Measurements from ENCODE around the gene SLC2A10. TPM values are rescaled to one million over a fixed set of nuclear protein-coding genes. Genes with fewer than 3 reads are reported as not detected.

The SLC2A10 gene
- total RNA-seq, 1 experiment from 2014 or later: 1.6 TPM

GRCh38 chr20:46677608-46678007, 31.8 kb upstream of the SLC2A10 start:
- in situ Hi-C loops (cut with HindIII; ENCODE audit: low pct_unique_long_range_greater_than_20kb, low sequenced_read_pairs): no loop called here
- Histone ChIP-seq H3K9me3 (ENCODE audit: control insufficient read depth, insufficient read depth, low read depth, low read length) (no peaks in the 10 kb centered on the region), H3K4me1 (ENCODE audit: control insufficient read depth, insufficient read depth, low read length) (no peaks in the 10 kb centered on the region), H3K27ac (ENCODE audit: low read length) (no peak overlapping the region), H3K27me3 (ENCODE audit: control insufficient read depth, insufficient read depth, low read length) (no peaks in the 10 kb centered on the region), H3K36me3 (ENCODE audit: control insufficient read depth, insufficient read depth, low read length) (no peaks in the 10 kb centered on the region), H3K4me3 (ENCODE audit: low read depth in 2 of 2, low read length in 2 of 2) (no peak overlapping the region)
- no peak for DNase-seq (ENCODE audit: low read depth, low spot score)
- intact Hi-C loops (cut with micrococcal nuclease; ENCODE audit: unreplicated experiment): no loop called here
- no peak for ATAC-seq
- BruUV-seq (replicated peaks): no TSS peak
- ChIA-PET POLR2A (interaction anchor here (0.6 kb wide), 1 partner anchor 527 kb away, joined by 5 read pairs; no protein-coding TSS in a partner anchor), CTCF (no interaction called here)
- no peak for TF ChIP-seq REST (IDR thresholded peaks at IDR 0.05; ENCODE audit: insufficient read depth in 1 of 2, low read depth in 2 of 2, low read length in 1 of 2)
- TF ChIP-seq SIN3A (IDR thresholded peaks at IDR 0.05; ENCODE audit: borderline replicate concordance, insufficient read depth, low read depth, low read length): no peak
- TF ChIP-seq TCF7L2 (IDR thresholded peaks at IDR 0.05; ENCODE audit: low read depth, low read length): no peak
- TF ChIP-seq CTCF (IDR thresholded peaks at IDR 0.05): no peak
- TF ChIP-seq POLR2AphosphoS5 (IDR thresholded peaks at IDR 0.05; ENCODE audit: low read depth, low read length): no peak

GRCh38 chr20:46678516-46678915, 30.9 kb upstream of the SLC2A10 start:
- H3K4me3 ChIP-seq (ENCODE audit: low read depth in 2 of 2, low read length in 2 of 2): no peak overlapping the region
- CTCF ChIA-PET: no interaction called here
- no peak for DNase-seq (ENCODE audit: low read depth, low spot score)
- H3K27me3 ChIP-seq (ENCODE audit: control insufficient read depth, insufficient read depth, low read length): no peaks in the 10 kb centered on the region
- in situ Hi-C loops (cut with HindIII; ENCODE audit: low pct_unique_long_range_greater_than_20kb, low sequenced_read_pairs) (no loop called here), intact Hi-C loops (cut with micrococcal nuclease; ENCODE audit: unreplicated experiment) (no loop called here)
- no peak overlapping the region for H3K27ac ChIP-seq (ENCODE audit: low read length)
- H3K9me3 ChIP-seq (ENCODE audit: control insufficient read depth, insufficient read depth, low read depth, low read length): no peaks in the 10 kb centered on the region
- no peaks in the 10 kb centered on the region for H3K4me1 ChIP-seq (ENCODE audit: control insufficient read depth, insufficient read depth, low read length)
- no peak for ATAC-seq
- no peaks in the 10 kb centered on the region for H3K36me3 ChIP-seq (ENCODE audit: control insufficient read depth, insufficient read depth, low read length)
- no peak for TF ChIP-seq CTCF (IDR thresholded peaks at IDR 0.05)
- TF ChIP-seq POLR2AphosphoS5 (IDR thresholded peaks at IDR 0.05; ENCODE audit: low read depth, low read length): no peak
- TF ChIP-seq TCF7L2 (IDR thresholded peaks at IDR 0.05; ENCODE audit: low read depth, low read length): no peak
- no peak for TF ChIP-seq REST (IDR thresholded peaks at IDR 0.05; ENCODE audit: insufficient read depth in 1 of 2, low read depth in 2 of 2, low read length in 1 of 2)
- TF ChIP-seq SIN3A (IDR thresholded peaks at IDR 0.05; ENCODE audit: borderline replicate concordance, insufficient read depth, low read depth, low read length): no peak
- no TSS peak for BruUV-seq (replicated peaks)
- POLR2A ChIA-PET: no interaction called here

Data from Panc1 (cell line).